Ovary (tissue), 9 donors: ENCODE measurements around the gene GRID2. TPM values are rescaled to one million over a fixed set of nuclear protein-coding genes. Genes with fewer than 3 reads are reported as not detected.
"Not testable (repeated sequence)": the region's sequence is repeated elsewhere in the genome, so short reads cannot be mapped to it uniquely, and the experiment has no call there.

Experiments used
- DNase-seq, 5 donors: peaks; one replicate each; pipeline ENCODE4 v3.0.0-alpha.2; 2019 to 2020
- H3K27ac ChIP-seq, 2 donors: fragments of 200-600 bp; one replicate each; pipeline versions ENCODE4 v1.5.1 to v1.8.0; 2019 to 2022
- H3K27me3 ChIP-seq: fragments of 200-600 bp; one replicate; pipeline ENCODE4 v1.8.0; 2022
- H3K36me3 ChIP-seq: fragments of 200-600 bp; sonication (generic); one replicate; pipeline ENCODE4 v1.5.1; 2019
- H3K4me1 ChIP-seq: one replicate; pipeline ENCODE4 v1.8.1; 2013; ENCODE audit warnings: mild to moderate bottlenecking, moderate library complexity; ENCODE audit not compliant: insufficient read depth
- H3K4me3 ChIP-seq: fragments of 200-600 bp; sonication (generic); one replicate; pipeline ENCODE4 v1.5.1; 2017
- H3K9me3 ChIP-seq, 2 donors: fragments of 200-600 bp in 1 of 2; sonication (generic) in 1 of 2; one replicate each; pipeline versions ENCODE4 v1.5.1 to v1.8.1; 2013 to 2019; ENCODE audit warnings: mild to moderate bottlenecking in 1 of 2, moderate library complexity in 1 of 2
- CTCF ChIP-seq, 3 donors: fragments of 450-650 bp in 2 of 3; fragments of 200-600 bp in 1 of 3; IDR thresholded peaks; one replicate each; pipeline versions ENCODE4 v1.5.1 to v1.8.0; 2016 to 2022; ENCODE audit warnings: antibody characterized with exemption in 3 of 3, mild to moderate bottlenecking in 1 of 3
- EP300 ChIP-seq: sonication (generic); formaldehyde crosslinking; IDR thresholded peaks from one replicate; pipeline ENCODE4 v1.6.1; 2017; ENCODE audit warnings: antibody characterized with exemption
- POLR2A ChIP-seq: fragments of 450-650 bp; IDR thresholded peaks from one replicate; pipeline ENCODE4 v1.6.1; 2017; ENCODE audit warnings: antibody characterized with exemption, mild to moderate bottlenecking, moderate library complexity
- WGBS, 3 donors: extraction: QIAGEN DNeasy Blood & Tissue Kit in 1 of 3; methylation state at CpG; one replicate each; pipeline versions ENCODE4 v1.1.5 to v1.1.7; 2013 to 2017; 5-methylcytosine and 5-hydroxymethylcytosine counted together
- intact Hi-C, 4 donors: fragments of 100-400 bp; cut with DNase I; formaldehyde crosslinking; loops; one replicate each; pipeline versions ENCODE4 v1.11.0 to v1.15.1; 2022 to 2023
- polyA plus RNA-seq, 2 donors: library from polyadenylated mRNA; stranded (reverse); fragments of 200-250 nt in 1 of 2; fragments of 350-450 nt in 1 of 2; fragmentation: Illumina TruSeq in 1 of 2; extraction: RNeasy Lipid Tissue Mini Kit (QIAGEN cat#74804) in 1 of 2; gene quantifications; one replicate each; pipeline ENCODE4 v1.2.3, GENCODE V29; 2013 to 2014
- total RNA-seq, 7 donors: library from RNA; depleted of rRNA in 2 of 7; stranded (reverse); fragments of >200 nt in 2 of 7; fragmentation: NEBNext Ultra II Directional in 3 of 7; extraction: Animal tissue kit (Norgen Biotek cat#: 25700) in 3 of 7; gene quantifications; one replicate each; pipeline versions ENCODE4 v1.1.0 to v1.2.4, GENCODE V29; 2016 to 2023
- donor health status: DM: no; HTN: no; CAD: no; lungs with moderate emphysema.
- donor health status: DM: no; HTN: no; CAD: no.
- donor health status: Bipolar disorder and iron deficiency.
- donor health status: DM: yes; HTN: yes; CAD: no.
- donor health status: DM: no; HTN: no; CAD: no.
- donor health status: DM: yes; HTN: yes; CAD: no.

The GRID2 gene
- total and polyA plus RNA-seq, 9 donors, result 0.65 to 6.8 (median 2.6) TPM

GRCh38 chr4:93289241-93289640 lies 985.5 kb downstream of the GRID2 start:
- TF ChIP-seq EP300, result no peak
- no peak for TF ChIP-seq CTCF (IDR thresholded peaks at IDR 0.05)
- TF ChIP-seq POLR2A, result no peak
- H3K27ac ChIP-seq, result no peak overlapping the region
- 76 to 92% (median 77%) methylated on average over 2 of the region's 2 CpGs for WGBS, 3 donors
- H3K36me3 ChIP-seq, result no peaks in the 10 kb centered on the region
- DNase-seq, result no peak
- no peaks in the 10 kb centered on the region for H3K4me1 ChIP-seq
- H3K27me3 ChIP-seq, result no peaks in the 10 kb centered on the region
- H3K4me3 ChIP-seq, result no peak overlapping the region
- H3K9me3 ChIP-seq, result no peaks in the 10 kb centered on the region
- intact Hi-C loops, result no loop called here

GRCh38 chr4:93289831-93290230 lies 986.1 kb downstream of the GRID2 start:
- H3K36me3 ChIP-seq, result no peaks in the 10 kb centered on the region
- intact Hi-C loops, result no loop called here
- 54 to 81% (median 69%) methylated on average over 2 of the region's 2 CpGs for WGBS, 3 donors
- H3K27ac ChIP-seq, result no peak overlapping the region
- H3K27me3 ChIP-seq, result no peaks in the 10 kb centered on the region
- H3K4me1 ChIP-seq, result no peaks in the 10 kb centered on the region
- no peak overlapping the region for H3K4me3 ChIP-seq
- no peak for TF ChIP-seq CTCF (IDR thresholded peaks at IDR 0.05)
- TF ChIP-seq POLR2A, result no peak
- TF ChIP-seq EP300, result no peak
- DNase-seq, result no peak
- no peaks in the 10 kb centered on the region for H3K9me3 ChIP-seq

GRCh38 chr4:93299118-93299517 lies 995.4 kb downstream of the GRID2 start:
- intact Hi-C loops, result no loop called here
- Histone ChIP-seq H3K9me3 (no peaks in the 10 kb centered on the region), H3K4me3 (no peak overlapping the region), H3K27ac (no peak overlapping the region), H3K27me3 (no peaks in the 10 kb centered on the region), H3K36me3 (no peaks in the 10 kb centered on the region), H3K4me1 (no peaks in the 10 kb centered on the region)
- TF ChIP-seq EP300 (no peak), CTCF (IDR thresholded peaks at IDR 0.05) (no peak), POLR2A (no peak)
- WGBS, 3 donors, result 70 to 83% (median 77%) methylated on average over 5 of the region's 5 CpGs
- DNase-seq, result no peak

- intact Hi-C loops, H3K27me3 ChIP-seq, H3K36me3 ChIP-seq, DNase-seq, H3K4me3 ChIP-seq, H3K4me1 ChIP-seq, H3K27ac ChIP-seq, H3K9me3 ChIP-seq: not testable (repeated sequence)
- WGBS, 3 donors, result 79 to 83% (median 80%) methylated on average over 6 of the region's 6 CpGs
Measured at GRCh38 chr4:93300780-93301555, 997.2 kb downstream of the GRID2 start.

GRCh38 chr4:93302310-93302709 lies 998.5 kb downstream of the GRID2 start:
- H3K4me3 ChIP-seq, result no peak overlapping the region
- TF ChIP-seq CTCF (IDR thresholded peaks at IDR 0.05) (no peak), POLR2A (no peak), EP300 (no peak)

More at GRCh38 chr4:93302310-93302709, 998.5 kb downstream of the GRID2 start:
- Histone ChIP-seq H3K36me3 (no peaks in the 10 kb centered on the region), H3K27me3 (no peaks in the 10 kb centered on the region), H3K9me3 (no peaks in the 10 kb centered on the region), H3K27ac (no peak overlapping the region), H3K4me1 (no peaks in the 10 kb centered on the region)
- DNase-seq, result no peak
- intact Hi-C loops, result no loop called here
- WGBS, 3 donors, result 79 to 93% (median 89%) methylated on average over 4 of the region's 4 CpGs
